Measurements from ENCODE around the gene TRPM3.

TRPM3 gene

GRCh38 chr9:70480405-70480980 is 640.9 kb downstream of the TRPM3 start:
- Mint-ChIP-seq H3K9me3 (no peaks in the 10 kb centered on the region), H3K4me1 (peaks cover 16% of the 10 kb centered on the region), H3K36me3 (ENCODE audit: low read depth) (no peaks in the 10 kb centered on the region), H3K27me3 (ENCODE audit: low read depth) (peaks cover 7% of the 10 kb centered on the region), H3K27ac (peak overlapping the region in 2 of 3 experiments; percentile 1 to 25), H3K4me3 (peak overlapping the region in 1 of 3 experiments; percentile 12)
- no peak for TF ChIP-seq CTCF (IDR thresholded peaks at IDR 0.05; ENCODE audit: unreplicated experiment in 3 of 3)

- TF ChIP-seq CTCF (IDR thresholded peaks at IDR 0.05; ENCODE audit: unreplicated experiment in 3 of 3) = no peak
- Mint-ChIP-seq H3K4me3 (no peak overlapping the region), H3K27me3 (ENCODE audit: low read depth) (peaks cover 7% of the 10 kb centered on the region), H3K27ac (peak overlapping the region in 1 of 3 experiments; percentile 1), H3K36me3 (ENCODE audit: low read depth) (no peaks in the 10 kb centered on the region), H3K9me3 (no peaks in the 10 kb centered on the region), H3K4me1 (peaks cover 16% of the 10 kb centered on the region)
Observed at GRCh38 chr9:70479880-70480291, 641.5 kb downstream of the TRPM3 start.

Data from nephron (organoid).